Lower leg skin (tissue), 4 donors: ENCODE results near the gene LIMK1. TPM values are rescaled to one million over a fixed set of nuclear protein-coding genes. Genes with fewer than 3 reads are reported as not detected.

Experiments used
- DNase-seq, 2 donors: peaks; one replicate each; pipeline ENCODE4 v3.0.0-alpha.2; 2019; ENCODE audit warnings: low spot score in 2 of 2
- H3K4me3 ChIP-seq: fragments of 200-600 bp; sonication (generic); 2 replicates; pipeline ENCODE4 v1.5.1; 2017; ENCODE audit warnings: mild to moderate bottlenecking, low read depth; ENCODE audit not compliant: poor library complexity, severe bottlenecking
- CTCF ChIP-seq, 3 donors: fragments of 450-650 bp; IDR thresholded peaks; one replicate each; pipeline ENCODE4 v1.5.1; 2016; ENCODE audit warnings: antibody characterized with exemption in 3 of 3, mild to moderate bottlenecking in 3 of 3, moderate library complexity in 2 of 3
- POLR2A ChIP-seq, 2 donors: fragments of 450-650 bp; IDR thresholded peaks; one replicate each; pipeline ENCODE4 v1.6.1; 2016 to 2017; ENCODE audit warnings: antibody characterized with exemption in 2 of 2, mild to moderate bottlenecking in 1 of 2, moderate library complexity in 1 of 2
- WGBS, 2 donors: methylation state at CpG; one replicate each; pipeline ENCODE4 v1.1.5; 2018; 5-methylcytosine and 5-hydroxymethylcytosine counted together
- intact Hi-C: fragments of 100-400 bp; cut with DNase I; formaldehyde crosslinking; loops from one replicate; pipeline ENCODE4 v1.15.0; 2023; ENCODE audit warnings: low total_unique reads
- total RNA-seq, 4 donors: library from RNA; depleted of rRNA; stranded (reverse); fragments of >200 nt; gene quantifications; one replicate each; pipeline ENCODE4 v1.1.0, GENCODE V29; 2016

LIMK1 gene
- total RNA-seq, 4 donors from 2014 or later: 7.7 to 19.5 (median 14.6) TPM

- H3K4me3 ChIP-seq: no peak overlapping the region
- intact Hi-C loops: no loop called here
Observed at GRCh38 chr7:74101061-74101681, 17.6 kb downstream of the LIMK1 start.

GRCh38 chr7:74103219-74103772 lies 19.7 kb downstream of the LIMK1 start:
- DNase-seq: no peak
- intact Hi-C loops: no loop called here
- 57 to 73% methylated on average over 6 of the region's 6 CpGs for WGBS, 2 donors
- no peak overlapping the region for H3K4me3 ChIP-seq
- no peak for TF ChIP-seq POLR2A (IDR thresholded peaks at IDR 0.05)
- TF ChIP-seq CTCF (IDR thresholded peaks at IDR 0.05): no peak

More at GRCh38 chr7:74101061-74101681, 17.6 kb downstream of the LIMK1 start:
- WGBS, 2 donors: 46 to 50% methylated on average over 8 of the region's 8 CpGs
- TF ChIP-seq CTCF (IDR thresholded peaks at IDR 0.05) (no peak), POLR2A (IDR thresholded peaks at IDR 0.05) (no peak)
- DNase-seq: no peak

GRCh38 chr7:74104702-74105101 lies 21.1 kb downstream of the LIMK1 start:
- no peak for TF ChIP-seq CTCF (IDR thresholded peaks at IDR 0.05)
- no peak for TF ChIP-seq POLR2A (IDR thresholded peaks at IDR 0.05)
- WGBS, 2 donors: 72 to 75% methylated on average over 8 of the region's 8 CpGs
- H3K4me3 ChIP-seq: no peak overlapping the region
- no peak for DNase-seq
- intact Hi-C loops: no loop called here

GRCh38 chr7:74105992-74106391 lies 22.4 kb downstream of the LIMK1 start:
- 86 to 91% methylated on average over 8 to 11 of the region's 11 CpGs for WGBS, 2 donors
- no peak for DNase-seq
- no peak overlapping the region for H3K4me3 ChIP-seq
- intact Hi-C loops: no loop called here
- TF ChIP-seq CTCF (IDR thresholded peaks at IDR 0.05) (no peak), POLR2A (IDR thresholded peaks at IDR 0.05) (no peak)

GRCh38 chr7:74106846-74107245 lies 23.2 kb downstream of the LIMK1 start:
- TF ChIP-seq CTCF (IDR thresholded peaks at IDR 0.05) (no peak), POLR2A (IDR thresholded peaks at IDR 0.05) (no peak)
- intact Hi-C loops: no loop called here
- no peak overlapping the region for H3K4me3 ChIP-seq
- WGBS, 2 donors: 94 to 97% methylated on average over 16 to 17 of the region's 18 CpGs
- DNase-seq: no peak

- DNase-seq: no peak
- H3K4me3 ChIP-seq: no peak overlapping the region
- TF ChIP-seq POLR2A (IDR thresholded peaks at IDR 0.05): no peak
- TF ChIP-seq CTCF (IDR thresholded peaks at IDR 0.05): no peak
- intact Hi-C loops: no loop called here
- WGBS, 2 donors: 69 to 79% methylated on average over 17 of the region's 17 CpGs
Observed at GRCh38 chr7:74115326-74115725, 31.7 kb downstream of the LIMK1 start.
